Stomach smooth muscle (tissue), 2 donors: Measurements from ENCODE around the gene HPDL.
"Not testable (repeated sequence)": the region's sequence is repeated elsewhere in the genome, so short reads cannot be mapped to it uniquely, and the experiment has no call there.

Source experiments
- H3K27ac ChIP-seq: one replicate; pipeline ENCODE4 v1.7.0; 2013; ENCODE audit warnings: mild to moderate bottlenecking, low read length, inconsistent platforms
- H3K27me3 ChIP-seq, 2 donors: one replicate each; pipeline ENCODE4 v1.7.0; 2013; ENCODE audit warnings: low read length in 2 of 2; ENCODE audit not compliant: insufficient read depth in 2 of 2, control insufficient read depth in 1 of 2
- H3K36me3 ChIP-seq, 2 donors: one replicate each; pipeline ENCODE4 v1.7.0; 2013; ENCODE audit warnings: low read length in 2 of 2; ENCODE audit not compliant: control insufficient read depth in 2 of 2, insufficient read depth in 2 of 2
- H3K4me1 ChIP-seq: one replicate; pipeline ENCODE4 v1.7.0; 2013; ENCODE audit warnings: low read length; ENCODE audit not compliant: control insufficient read depth, insufficient read depth
- H3K4me3 ChIP-seq, 2 donors: one replicate each; pipeline ENCODE4 v1.7.0; 2013; ENCODE audit warnings: low read length in 2 of 2
- H3K9ac ChIP-seq, 2 donors: one replicate each; pipeline ENCODE4 v1.7.0; 2013; ENCODE audit warnings: low read length in 2 of 2, mild to moderate bottlenecking in 1 of 2
- H3K9me3 ChIP-seq, 2 donors: one replicate each; pipeline ENCODE4 v1.7.0; 2013; ENCODE audit warnings: low read length in 2 of 2; ENCODE audit not compliant: control insufficient read depth in 2 of 2
- donor health status: healthy.
- donor health status: Pancreatic carcinoma.

The HPDL gene

DNA sequence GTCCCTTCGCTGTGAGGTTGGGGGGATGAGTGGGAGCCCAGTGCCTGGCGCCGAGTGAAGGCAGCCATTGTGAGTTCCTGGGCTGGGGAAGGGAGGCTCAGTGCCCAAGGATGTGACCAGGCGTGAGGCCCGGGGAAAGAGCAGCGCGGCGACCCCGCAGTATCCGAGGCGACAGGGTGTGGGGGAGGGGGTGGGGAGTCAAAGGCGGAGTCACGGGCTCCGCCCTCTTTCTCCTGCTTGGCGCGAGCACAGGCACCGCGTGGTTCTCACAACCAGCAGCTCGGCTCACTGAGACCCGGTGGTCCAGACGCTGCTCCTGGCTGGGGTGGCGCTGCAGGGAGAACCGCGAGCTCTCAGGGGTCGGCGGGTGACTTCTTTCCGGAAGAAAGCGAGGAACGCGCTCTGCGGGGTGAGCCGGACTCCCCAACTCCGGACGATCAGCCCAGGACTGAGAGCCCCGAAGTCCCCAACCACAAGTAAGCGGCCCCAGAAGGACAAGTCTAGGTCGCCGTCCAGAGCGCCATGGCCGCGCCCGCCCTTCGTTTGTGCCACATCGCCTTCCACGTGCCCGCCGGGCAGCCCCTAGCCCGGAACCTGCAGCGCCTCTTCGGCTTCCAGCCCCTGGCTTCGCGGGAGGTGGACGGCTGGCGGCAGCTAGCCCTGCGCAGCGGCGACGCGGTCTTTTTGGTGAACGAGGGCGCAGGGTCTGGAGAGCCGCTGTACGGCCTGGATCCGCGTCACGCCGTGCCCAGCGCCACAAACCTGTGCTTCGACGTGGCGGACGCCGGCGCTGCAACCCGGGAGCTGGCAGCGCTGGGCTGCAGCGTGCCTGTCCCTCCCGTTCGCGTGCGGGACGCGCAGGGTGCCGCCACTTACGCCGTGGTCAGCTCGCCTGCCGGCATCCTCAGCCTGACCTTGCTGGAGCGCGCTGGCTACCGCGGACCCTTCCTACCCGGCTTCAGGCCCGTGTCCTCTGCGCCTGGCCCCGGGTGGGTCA, at the start of gene HPDL:
Gene HPDL, plus strand, starts transcription at position 269 of the 997 bp plus-strand sequence. Its CDS starts 254 bp downstream, at position 523.
- H3K36me3 ChIP-seq = peaks cover 2 to 14% of the 10 kb centered on the region in 2 donors

GRCh38 chr1:45282351-45282750, 44.3 kb upstream of the HPDL start:
- Histone ChIP-seq H3K4me3 (no peak overlapping the region), H3K27me3 (no peaks in the 10 kb centered on the region), H3K27ac (no peak overlapping the region), H3K9ac (no peak overlapping the region), H3K36me3 (no peaks in the 10 kb centered on the region), H3K4me1 (no peaks in the 10 kb centered on the region), H3K9me3 (no peaks in the 10 kb centered on the region)

More for the DNA sequence above, at the start of gene HPDL:
- H3K9me3 ChIP-seq = no peaks in the 10 kb centered on the region
- H3K9ac ChIP-seq = peak within 1 kb of the TSS; percentile 29 to 31
- no peak within 1 kb of the TSS for H3K27ac ChIP-seq
- peak within 1 kb of the TSS; percentile 59 to 76 for H3K4me3 ChIP-seq
- H3K27me3 ChIP-seq = peaks cover 0 to 4% of the 10 kb centered on the region in 2 donors
- peaks cover 15% of the 10 kb centered on the region for H3K4me1 ChIP-seq

GRCh38 chr1:45284858-45285257, 41.8 kb upstream of the HPDL start:
- H3K4me1 ChIP-seq, H3K4me3 ChIP-seq, H3K9me3 ChIP-seq, H3K27ac ChIP-seq, H3K27me3 ChIP-seq, H3K9ac ChIP-seq, H3K36me3 ChIP-seq: not testable (repeated sequence)

DNA sequence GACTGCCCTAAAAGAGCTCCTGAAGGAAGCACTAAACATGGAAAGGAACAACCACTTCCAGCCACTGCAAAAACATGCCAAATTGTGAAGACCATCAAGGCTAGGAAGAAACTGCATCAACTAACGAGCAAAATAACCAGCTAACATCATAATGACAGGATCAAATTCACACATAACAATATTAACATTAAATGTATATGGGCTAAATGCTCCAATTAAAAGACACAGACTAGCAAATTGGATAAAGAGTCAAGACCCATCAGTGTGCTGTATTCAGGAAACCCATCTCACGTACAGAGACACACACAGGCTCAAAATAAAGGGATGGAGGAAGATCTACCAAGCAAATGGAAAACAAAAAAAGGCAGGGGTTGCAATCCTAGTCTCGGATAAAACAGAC, 40.2 kb upstream of the HPDL start:
- not testable (repeated sequence) for H3K4me1 ChIP-seq, H3K9ac ChIP-seq, H3K27me3 ChIP-seq, H3K36me3 ChIP-seq, H3K4me3 ChIP-seq, H3K9me3 ChIP-seq, H3K27ac ChIP-seq

DNA sequence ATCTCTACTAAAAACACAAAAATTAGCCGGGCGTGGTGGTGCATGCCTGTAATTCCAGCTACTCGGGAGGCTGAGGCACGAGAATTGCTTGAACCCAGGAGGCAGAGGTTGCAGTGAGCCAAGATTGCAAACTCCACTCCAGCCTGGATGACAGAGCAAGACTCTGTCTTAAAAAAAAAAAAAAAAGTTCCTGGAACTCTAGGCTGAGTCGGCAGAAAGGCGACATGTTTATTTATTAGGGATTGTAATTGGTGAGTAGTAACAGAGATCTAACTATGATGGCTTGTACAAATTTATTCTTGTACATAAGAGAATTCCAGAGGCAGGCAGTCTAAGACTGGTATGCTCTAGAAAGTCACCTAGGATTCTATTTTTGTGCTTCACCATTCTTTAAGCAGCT, 35.7 kb upstream of the HPDL start:
- not testable (repeated sequence) for H3K36me3 ChIP-seq, H3K9me3 ChIP-seq, H3K27ac ChIP-seq, H3K4me3 ChIP-seq, H3K27me3 ChIP-seq, H3K9ac ChIP-seq, H3K4me1 ChIP-seq

DNA sequence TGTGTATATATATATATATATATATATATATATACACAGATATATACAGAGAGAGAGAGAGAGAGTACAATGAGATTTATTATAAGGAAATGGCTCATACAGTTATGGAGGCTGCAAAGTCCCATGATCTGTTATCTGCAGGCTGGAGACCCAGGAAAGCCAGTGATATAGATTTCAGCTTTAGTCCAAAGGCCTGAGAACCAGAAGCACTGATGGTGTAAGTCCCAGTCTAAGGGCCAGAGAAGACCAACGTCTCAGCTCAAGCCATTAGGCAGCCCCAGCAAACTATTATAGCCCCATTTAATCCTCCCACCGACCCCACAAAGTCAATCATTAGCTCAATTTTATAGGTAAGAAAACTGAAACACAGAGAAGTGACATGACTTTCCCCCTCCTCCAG, 35.0 kb upstream of the HPDL start:
- no peaks in the 10 kb centered on the region for H3K9me3 ChIP-seq
- no peaks in the 10 kb centered on the region for H3K4me1 ChIP-seq
- H3K36me3 ChIP-seq = no peaks in the 10 kb centered on the region
- H3K4me3 ChIP-seq = no peak overlapping the region
- H3K27me3 ChIP-seq = no peaks in the 10 kb centered on the region
- H3K27ac ChIP-seq = no peak overlapping the region
- H3K9ac ChIP-seq = no peak overlapping the region

DNA sequence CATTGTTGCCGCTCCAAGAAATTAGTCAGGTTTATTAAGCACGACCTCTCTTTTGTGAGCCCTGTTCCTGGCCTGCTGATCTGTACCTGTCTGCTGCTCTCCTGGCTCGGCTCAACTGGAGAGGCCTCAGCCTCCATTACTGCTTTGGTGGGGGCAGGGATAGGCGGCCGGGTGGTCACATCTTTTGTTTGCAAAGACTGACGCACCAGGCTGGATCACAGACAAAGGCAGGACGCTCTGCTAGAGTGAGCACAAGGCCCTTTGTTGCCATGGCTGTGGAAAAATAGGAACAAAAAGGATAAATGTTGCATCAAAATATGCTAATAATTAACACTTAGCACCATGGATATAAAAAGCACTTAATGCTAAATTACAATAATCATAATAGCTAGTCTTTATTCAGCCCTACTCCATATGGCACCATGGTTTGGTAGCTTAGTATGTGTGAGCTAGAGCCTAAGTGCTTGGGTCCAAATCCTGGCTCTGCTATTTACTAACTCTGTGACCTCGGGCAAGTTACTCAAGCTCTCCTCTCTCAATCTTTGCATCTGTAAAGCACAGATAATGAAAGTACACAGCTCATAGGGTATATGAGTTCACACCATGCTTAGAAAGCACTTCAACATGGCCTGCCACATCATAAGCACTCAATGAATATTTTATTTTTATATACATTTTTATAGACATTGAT, 28.9 kb upstream of the HPDL start:
- H3K27me3 ChIP-seq = no peaks in the 10 kb centered on the region
- no peak overlapping the region for H3K27ac ChIP-seq
- no peak overlapping the region for H3K9ac ChIP-seq
- H3K4me3 ChIP-seq = no peak overlapping the region
- H3K36me3 ChIP-seq = no peaks in the 10 kb centered on the region
- peaks cover 5% of the 10 kb centered on the region for H3K4me1 ChIP-seq
- no peaks in the 10 kb centered on the region for H3K9me3 ChIP-seq

- H3K4me3 ChIP-seq = no peak overlapping the region
- H3K4me1 ChIP-seq = peaks cover 14% of the 10 kb centered on the region
- H3K27ac ChIP-seq = no peak overlapping the region
- no peak overlapping the region for H3K9ac ChIP-seq
- H3K36me3 ChIP-seq = no peaks in the 10 kb centered on the region
- no peaks in the 10 kb centered on the region for H3K9me3 ChIP-seq
- no peaks in the 10 kb centered on the region for H3K27me3 ChIP-seq
Observed at GRCh38 chr1:45299296-45299695, 27.4 kb upstream of the HPDL start.

GRCh38 chr1:45299981-45300668, 26.6 kb upstream of the HPDL start:
- Histone ChIP-seq H3K9ac (peak overlapping the region in 1 of 2 donors; percentile 42), H3K9me3 (no peaks in the 10 kb centered on the region), H3K27ac (no peak overlapping the region), H3K4me3 (no peak overlapping the region), H3K36me3 (no peaks in the 10 kb centered on the region), H3K4me1 (peaks cover 20% of the 10 kb centered on the region), H3K27me3 (no peaks in the 10 kb centered on the region)

GRCh38 chr1:45300669-45300997, 26.1 kb upstream of the HPDL start:
- Histone ChIP-seq H3K4me3 (no peak overlapping the region), H3K36me3 (no peaks in the 10 kb centered on the region), H3K27me3 (no peaks in the 10 kb centered on the region), H3K27ac (no peak overlapping the region), H3K9me3 (no peaks in the 10 kb centered on the region), H3K4me1 (peaks cover 20% of the 10 kb centered on the region), H3K9ac (no peak overlapping the region)
